ENCODE data around the gene MEI1.

The MEI1 gene

GRCh38 chr22:41752011-41752970 is 53.0 kb downstream of the MEI1 start:
- no peak for DNase-seq

- DNase-seq, result no peak
Observed at GRCh38 chr22:41753984-41754383, 54.7 kb downstream of the MEI1 start.

GRCh38 chr22:41757502-41757901 is 58.2 kb downstream of the MEI1 start:
- no peak for DNase-seq

- no peak for DNase-seq
Observed at GRCh38 chr22:41758231-41758630, 58.9 kb downstream of the MEI1 start.

- DNase-seq, result no peak
Observed at GRCh38 chr22:41762980-41763779, 63.9 kb downstream of the MEI1 start.

GRCh38 chr22:41766476-41766875 is 67.2 kb downstream of the MEI1 start:
- no peak for DNase-seq

- no peak for DNase-seq
Observed at GRCh38 chr22:41768430-41768829, 69.1 kb downstream of the MEI1 start.

- DNase-seq, result no peak
Observed at GRCh38 chr22:41770715-41771468, 71.6 kb downstream of the MEI1 start.

GRCh38 chr22:41772198-41772597 is 72.9 kb downstream of the MEI1 start:
- DNase-seq, result no peak

- DNase-seq, result no peak
Observed at GRCh38 chr22:41772645-41773044, 73.3 kb downstream of the MEI1 start.

- DNase-seq, result no peak
Observed at GRCh38 chr22:41775338-41775737, 76.0 kb downstream of the MEI1 start.

- DNase-seq, result no peak
Observed at GRCh38 chr22:41775976-41776375, 76.7 kb downstream of the MEI1 start.

- no peak for DNase-seq
Observed at GRCh38 chr22:41776381-41776780, 77.1 kb downstream of the MEI1 start.

- no peak for DNase-seq
Observed at GRCh38 chr22:41777749-41778425, 78.6 kb downstream of the MEI1 start.

GRCh38 chr22:41779929-41780505 is 80.7 kb downstream of the MEI1 start:
- no peak for DNase-seq

- DNase-seq, result no peak
Observed at GRCh38 chr22:41780746-41781505, 81.6 kb downstream of the MEI1 start.

- no peak for DNase-seq
Observed at GRCh38 chr22:41781507-41781906, 82.2 kb downstream of the MEI1 start.

GRCh38 chr22:41782316-41782715 is 83.0 kb downstream of the MEI1 start:
- DNase-seq, result no peak

GRCh38 chr22:41782751-41783150 is 83.4 kb downstream of the MEI1 start:
- DNase-seq, result no peak

GRCh38 chr22:41787331-41787730 is 88.0 kb downstream of the MEI1 start:
- DNase-seq, result no peak

GRCh38 chr22:41793871-41794270 is 94.6 kb downstream of the MEI1 start:
- no peak for DNase-seq

Data from NCI-H1092 treated with DMSO at 0.1 percent for 48 hours (cell line).